Breast epithelium (tissue), 3 donors: ENCODE measurements around the gene CYB5R3.

Experiments used
- POLR2A ChIP-seq: fragments of 450-650 bp; IDR thresholded peaks from one replicate; pipeline ENCODE4 v1.6.1; 2016; ENCODE audit warnings: antibody characterized with exemption, mild to moderate bottlenecking, moderate library complexity
- POLR2AphosphoS5 ChIP-seq, 3 donors: sonication (generic); formaldehyde crosslinking; IDR thresholded peaks; one replicate each; pipeline ENCODE4 v1.6.1; 2017; ENCODE audit warnings: antibody characterized with exemption in 3 of 3
- TF ChIP-seq, protein P1 (sequence below), 3 donors: fragments of 450-650 bp; IDR thresholded peaks; one replicate each; pipeline ENCODE4 v1.5.1; 2016 to 2017; ENCODE audit warnings: antibody characterized with exemption in 3 of 3, mild to moderate bottlenecking in 3 of 3, moderate library complexity in 3 of 3

DNA sequence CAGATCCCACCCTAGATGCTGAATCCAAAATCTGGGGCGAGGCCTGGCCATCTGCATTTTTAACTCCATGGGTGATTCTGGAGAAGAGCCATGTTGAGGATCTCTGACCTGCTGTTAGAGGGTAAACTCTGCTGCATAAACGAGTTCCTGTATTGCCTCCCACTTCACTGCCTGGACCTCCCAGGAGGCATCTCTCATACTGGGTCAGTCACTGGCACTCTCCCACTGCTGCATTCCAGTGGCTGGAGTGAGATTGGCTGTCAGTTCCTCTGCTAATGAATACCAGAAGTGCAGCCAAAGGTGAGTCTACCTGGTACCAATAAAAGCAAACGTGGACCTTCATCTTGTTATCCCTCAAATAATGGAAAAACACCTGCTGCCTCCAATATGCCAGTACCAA, 44.8 kb downstream of the CYB5R3 start:
- no peak for TF ChIP-seq POLR2A
- TF ChIP-seq, protein P1, sequence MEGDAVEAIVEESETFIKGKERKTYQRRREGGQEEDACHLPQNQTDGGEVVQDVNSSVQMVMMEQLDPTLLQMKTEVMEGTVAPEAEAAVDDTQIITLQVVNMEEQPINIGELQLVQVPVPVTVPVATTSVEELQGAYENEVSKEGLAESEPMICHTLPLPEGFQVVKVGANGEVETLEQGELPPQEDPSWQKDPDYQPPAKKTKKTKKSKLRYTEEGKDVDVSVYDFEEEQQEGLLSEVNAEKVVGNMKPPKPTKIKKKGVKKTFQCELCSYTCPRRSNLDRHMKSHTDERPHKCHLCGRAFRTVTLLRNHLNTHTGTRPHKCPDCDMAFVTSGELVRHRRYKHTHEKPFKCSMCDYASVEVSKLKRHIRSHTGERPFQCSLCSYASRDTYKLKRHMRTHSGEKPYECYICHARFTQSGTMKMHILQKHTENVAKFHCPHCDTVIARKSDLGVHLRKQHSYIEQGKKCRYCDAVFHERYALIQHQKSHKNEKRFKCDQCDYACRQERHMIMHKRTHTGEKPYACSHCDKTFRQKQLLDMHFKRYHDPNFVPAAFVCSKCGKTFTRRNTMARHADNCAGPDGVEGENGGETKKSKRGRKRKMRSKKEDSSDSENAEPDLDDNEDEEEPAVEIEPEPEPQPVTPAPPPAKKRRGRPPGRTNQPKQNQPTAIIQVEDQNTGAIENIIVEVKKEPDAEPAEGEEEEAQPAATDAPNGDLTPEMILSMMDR (IDR thresholded peaks at IDR 0.05): no peak
- no peak for TF ChIP-seq POLR2AphosphoS5 (IDR thresholded peaks at IDR 0.05)
